A549 (cell line): ENCODE data around the gene SLIT3.

Source experiments
- CHD4 ChIP-seq: fragments of 200-600 bp; sonication (generic); IDR thresholded peaks from 2 replicates; pipeline ENCODE4 v1.6.1; 2016; ENCODE audit warnings: antibody characterized with exemption, mild to moderate bottlenecking, borderline replicate concordance
- CTCF ChIP-seq: fragments of >200 bp; sonication (Bioruptor Twin); formaldehyde crosslinking; IDR thresholded peaks from 3 replicates; pipeline ENCODE4 v1.5.1; 2016
- HMGXB4 ChIP-seq: fragments of 250-450 bp; sonication (Bioruptor Pico); IDR thresholded peaks from 2 replicates; pipeline ENCODE4 v1.5.0; 2021; ENCODE audit warnings: mild to moderate bottlenecking, moderate library complexity, borderline replicate concordance
- SMC3 ChIP-seq: fragments of >200 bp; sonication (Bioruptor Twin); formaldehyde crosslinking; IDR thresholded peaks from 3 replicates; pipeline ENCODE4 v1.6.1; 2018; ENCODE audit warnings: inconsistent platforms
- TF ChIP-seq, protein P1 (sequence below): fragments of 200-600 bp; sonication (generic); IDR thresholded peaks from 2 replicates; pipeline ENCODE4 v1.6.1; 2016; ENCODE audit warnings: antibody characterized with exemption, mild to moderate bottlenecking, moderate library complexity

DNA sequence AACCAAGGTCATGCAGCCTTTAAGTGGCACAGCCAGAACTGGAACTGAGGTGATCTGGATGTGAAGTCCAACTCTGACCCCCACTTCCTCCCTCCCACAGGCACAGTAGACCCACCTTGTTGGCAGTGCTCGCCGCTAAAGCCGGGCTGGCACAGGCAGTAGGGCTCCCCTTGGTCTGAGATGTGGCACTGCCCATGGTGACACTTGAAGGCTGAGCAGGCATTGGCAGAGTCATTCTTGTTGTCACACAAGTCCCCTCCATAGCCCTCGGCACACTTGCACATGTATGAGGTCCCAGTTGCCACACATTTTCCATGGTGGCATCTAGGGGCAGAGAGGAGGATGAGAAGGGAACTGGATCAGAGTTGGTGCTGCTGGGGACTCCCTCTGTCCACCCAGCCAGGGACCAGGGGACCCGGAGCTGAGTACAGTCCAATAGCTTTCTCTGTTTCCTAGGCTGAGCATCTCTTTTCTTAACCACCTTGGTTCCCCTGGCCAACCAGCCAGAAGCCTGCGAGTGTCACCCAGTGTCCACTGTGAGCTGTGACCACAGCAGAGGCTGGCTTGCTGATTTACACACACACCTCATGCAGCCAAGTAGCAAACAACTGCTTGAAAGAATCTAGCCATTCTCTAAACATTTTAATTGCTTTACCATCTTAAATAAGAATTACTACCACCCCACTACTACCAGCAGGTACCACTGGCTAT, 631.1 kb downstream of the SLIT3 start:
- TF ChIP-seq, protein P1, sequence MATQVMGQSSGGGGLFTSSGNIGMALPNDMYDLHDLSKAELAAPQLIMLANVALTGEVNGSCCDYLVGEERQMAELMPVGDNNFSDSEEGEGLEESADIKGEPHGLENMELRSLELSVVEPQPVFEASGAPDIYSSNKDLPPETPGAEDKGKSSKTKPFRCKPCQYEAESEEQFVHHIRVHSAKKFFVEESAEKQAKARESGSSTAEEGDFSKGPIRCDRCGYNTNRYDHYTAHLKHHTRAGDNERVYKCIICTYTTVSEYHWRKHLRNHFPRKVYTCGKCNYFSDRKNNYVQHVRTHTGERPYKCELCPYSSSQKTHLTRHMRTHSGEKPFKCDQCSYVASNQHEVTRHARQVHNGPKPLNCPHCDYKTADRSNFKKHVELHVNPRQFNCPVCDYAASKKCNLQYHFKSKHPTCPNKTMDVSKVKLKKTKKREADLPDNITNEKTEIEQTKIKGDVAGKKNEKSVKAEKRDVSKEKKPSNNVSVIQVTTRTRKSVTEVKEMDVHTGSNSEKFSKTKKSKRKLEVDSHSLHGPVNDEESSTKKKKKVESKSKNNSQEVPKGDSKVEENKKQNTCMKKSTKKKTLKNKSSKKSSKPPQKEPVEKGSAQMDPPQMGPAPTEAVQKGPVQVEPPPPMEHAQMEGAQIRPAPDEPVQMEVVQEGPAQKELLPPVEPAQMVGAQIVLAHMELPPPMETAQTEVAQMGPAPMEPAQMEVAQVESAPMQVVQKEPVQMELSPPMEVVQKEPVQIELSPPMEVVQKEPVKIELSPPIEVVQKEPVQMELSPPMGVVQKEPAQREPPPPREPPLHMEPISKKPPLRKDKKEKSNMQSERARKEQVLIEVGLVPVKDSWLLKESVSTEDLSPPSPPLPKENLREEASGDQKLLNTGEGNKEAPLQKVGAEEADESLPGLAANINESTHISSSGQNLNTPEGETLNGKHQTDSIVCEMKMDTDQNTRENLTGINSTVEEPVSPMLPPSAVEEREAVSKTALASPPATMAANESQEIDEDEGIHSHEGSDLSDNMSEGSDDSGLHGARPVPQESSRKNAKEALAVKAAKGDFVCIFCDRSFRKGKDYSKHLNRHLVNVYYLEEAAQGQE, result no peak
- no peak for TF ChIP-seq CTCF
- TF ChIP-seq SMC3, result no peak
- TF ChIP-seq CHD4, result no peak
- no peak for TF ChIP-seq HMGXB4 (CRISPR knock-in tag)
